HepG2 (cell line): ENCODE results near the gene COPA. TPM values are rescaled to one million over a fixed set of nuclear protein-coding genes. Genes with fewer than 3 reads are reported as not detected.

ENCODE experiments used
- ATAC-seq: fragments of 200-7000 bp; cut with Tn5 transposase; 3 replicates; pipeline ENCODE4 v1.9.1; 2020; ENCODE audit warnings: mild to moderate bottlenecking, moderate library complexity
- BruUV-seq: library from RNA; stranded (reverse); fragments of 400-500 nt; replicated peaks from 2 replicates; lab custom pipeline; 2021; lab: Mats Ljungman, UMichigan
- CTCF ChIA-PET: fragments of 300-600 bp; formaldehyde crosslinking; extraction: SDS; loops from one replicate; lab custom pipeline; 2021; ENCODE audit warnings: low total read pairs, inconsistent platforms, low intra/inter-chr PET ratio; lab: Yijun Ruan, JAX
- POLR2A ChIA-PET: fragments of 350-600 bp; sonication (Branson Sonifier 250); formaldehyde crosslinking; loops from one replicate; lab custom pipeline; 2020; ENCODE audit warnings: antibody characterized with exemption, inconsistent platforms; lab: Yijun Ruan, JAX
- DNase-seq: peaks from one replicate; pipeline ENCODE4 v3.0.0-alpha.2; 2015; ENCODE audit warnings: low spot score
- FAIRE-seq: peaks from 3 replicates; lab custom pipeline; 2011; peaks lifted over from hg19 to GRCh38; lab: Jason Lieb, UNC
- H2AFZ ChIP-seq: one replicate; pipeline ENCODE4 v1.6.1; 2011; ENCODE audit warnings: low read length, inconsistent platforms
- H3K27ac ChIP-seq: fragments of 300-600 bp; 3 replicates; pipeline ENCODE4 v1.8.0; 2011; ENCODE audit warnings: mixed run types, mild to moderate bottlenecking, mixed read lengths, low read length, inconsistent platforms; ENCODE audit not compliant: insufficient read depth; ENCODE audit errors: extremely low read length
- H3K27me3 ChIP-seq, 2 experiments: fragments of 200-600 bp in 1 of 2; 2 replicates in 1 of 2; 3 replicates in 1 of 2; pipeline versions ENCODE4 v1.6.0 to v1.8.0; 2011; ENCODE audit warnings: low read length in 2 of 2, mild to moderate bottlenecking in 2 of 2, moderate library complexity in 2 of 2, inconsistent platforms in 1 of 2; ENCODE audit not compliant: insufficient read depth in 2 of 2, control insufficient read depth in 1 of 2
- H3K36me3 ChIP-seq, 2 experiments: fragments of 200-600 bp in 1 of 2; replicated peaks in 1 of 2; 2 replicates in 1 of 2; 3 replicates in 1 of 2; pipeline versions ENCODE4 v1.5.1 to v1.8.0; 2011; ENCODE audit warnings: low read length in 2 of 2, inconsistent platforms in 1 of 2; ENCODE audit not compliant: insufficient read depth in 2 of 2, control insufficient read depth in 1 of 2
- H3K4me1 ChIP-seq: 2 replicates; pipeline ENCODE4 v1.5.1; 2012; ENCODE audit warnings: low read length, inconsistent platforms; ENCODE audit not compliant: insufficient read depth
- H3K4me2 ChIP-seq: 2 replicates; pipeline ENCODE4 v1.6.0; 2011; ENCODE audit warnings: low read depth, low read length, inconsistent platforms
- H3K4me3 ChIP-seq, 3 experiments: fragments of 200-600 bp in 1 of 3; sonication (generic), shearing (Covaris generic) in 1 of 3; replicated peaks in 1 of 3; 2 replicates each; pipeline ENCODE4 v1.5.1; 2011 to 2016; ENCODE audit warnings: low read length in 3 of 3, inconsistent platforms in 2 of 3, low read depth in 2 of 3, mild to moderate bottlenecking in 2 of 3, control low read depth in 1 of 3, mixed read lengths in 1 of 3; ENCODE audit not compliant: insufficient read depth in 1 of 3
- H3K79me2 ChIP-seq: one replicate; pipeline ENCODE4 v1.6.1; 2011; ENCODE audit warnings: low read length, inconsistent platforms; ENCODE audit not compliant: insufficient read depth
- H3K9ac ChIP-seq: 2 replicates; pipeline ENCODE4 v1.6.0; 2011; ENCODE audit warnings: mild to moderate bottlenecking, low read depth, low read length, inconsistent platforms; ENCODE audit not compliant: insufficient read depth
- H3K9me3 ChIP-seq: 2 replicates; pipeline ENCODE4 v1.5.1; 2012; ENCODE audit warnings: mild to moderate bottlenecking, low read length
- H4K20me1 ChIP-seq: 2 replicates; pipeline ENCODE4 v1.6.0; 2011; ENCODE audit warnings: inconsistent platforms, mild to moderate bottlenecking, low read length, moderate library complexity; ENCODE audit not compliant: insufficient read depth
- NRL ChIP-seq: sonication (generic); formaldehyde crosslinking; IDR thresholded peaks from 2 replicates; pipeline ENCODE4 v1.5.0; 2020; ENCODE audit warnings: missing genetic modification reagents, mild to moderate bottlenecking, moderate library complexity, borderline replicate concordance
- PBX3 ChIP-seq: sonication (generic); formaldehyde crosslinking; IDR thresholded peaks from 2 replicates; pipeline ENCODE4 v1.8.1; 2023; ENCODE audit warnings: missing genetic modification reagents, inconsistent platforms, borderline replicate concordance
- PCBP1 ChIP-seq: fragments of 200-400 bp; formaldehyde crosslinking; IDR thresholded peaks from 2 replicates; pipeline ENCODE4 v1.6.1; 2017; ENCODE audit warnings: mild to moderate bottlenecking, low read depth, low read length, borderline replicate concordance
- SNRNP70 ChIP-seq: fragments of 200-400 bp; formaldehyde crosslinking; IDR thresholded peaks from 2 replicates; pipeline ENCODE4 v1.6.1; 2017; ENCODE audit warnings: mild to moderate bottlenecking, low read depth, low read length, moderate library complexity
- SP5 ChIP-seq: IDR thresholded peaks from 2 replicates; pipeline ENCODE4 v1.6.1; 2016; ENCODE audit warnings: low read depth, borderline replicate concordance
- ZNF12 ChIP-seq: sonication (generic); formaldehyde crosslinking; IDR thresholded peaks from 2 replicates; pipeline ENCODE4 v1.5.0; 2020; ENCODE audit warnings: missing genetic modification reagents
- WGBS: methylation state at CpG from one replicate; pipeline ENCODE4 v1.1.6; 2017; ENCODE audit warnings: low lambda C conversion rate; 5-methylcytosine and 5-hydroxymethylcytosine counted together
- in situ Hi-C: cut with HindIII; loops from 2 replicates; pipeline ENCODE4 v1.10.0; 2017; ENCODE audit warnings: low pct_unique_long_range_greater_than_20kb; ENCODE audit not compliant: extremely low pct_ligation_motif_present
- intact Hi-C: fragments of 100-400 bp; cut with micrococcal nuclease; formaldehyde crosslinking; loops from one replicate; pipeline ENCODE4 v1.10.0; 2022; ENCODE audit not compliant: unreplicated experiment
- polyA plus RNA-seq, 8 experiments: library from polyadenylated mRNA; depleted of rRNA in 3 of 8; stranded (reverse) in 7 of 8; unstranded in 1 of 8; fragments of >200 nt; fragmentation: Illumina TruSeq in 4 of 8; extraction: Trizol in 4 of 8; gene quantifications; 2 replicates each; pipeline versions ENCODE4 v1.2.1 to v1.2.3, GENCODE V29; 2011 to 2016; ENCODE audit warnings: low read depth in 4 of 8, missing spikeins in 1 of 8, mixed read lengths in 1 of 8; ENCODE audit not compliant: insufficient read depth in 1 of 8
- total RNA-seq, 5 experiments: library from RNA; depleted of rRNA; stranded (reverse); fragments of >200 nt; fragmentation: Illumina TruSeq; extraction: Trizol; gene quantifications; 2 replicates each; pipeline ENCODE4 v1.2.3, GENCODE V29; 2016; ENCODE audit warnings: low read depth in 1 of 5
- TF ChIP-seq, protein P1 (sequence below): sonication (generic); formaldehyde crosslinking; IDR thresholded peaks from 2 replicates; pipeline ENCODE4 v1.8.0; 2022; ENCODE audit warnings: mild to moderate bottlenecking, missing genetic modification reagents, moderate library complexity
- TF ChIP-seq, protein P2 (sequence below): sonication (generic); formaldehyde crosslinking; IDR thresholded peaks from 2 replicates; pipeline ENCODE4 v1.9.0; 2021; ENCODE audit warnings: missing genetic modification reagents, mild to moderate bottlenecking, borderline replicate concordance

COPA gene
- total and polyA plus RNA-seq, 2 of the 13 experiments (the other 11 are each of a cell fraction or from before 2014, with no cell fraction given), result 160 to 197 TPM

DNA sequence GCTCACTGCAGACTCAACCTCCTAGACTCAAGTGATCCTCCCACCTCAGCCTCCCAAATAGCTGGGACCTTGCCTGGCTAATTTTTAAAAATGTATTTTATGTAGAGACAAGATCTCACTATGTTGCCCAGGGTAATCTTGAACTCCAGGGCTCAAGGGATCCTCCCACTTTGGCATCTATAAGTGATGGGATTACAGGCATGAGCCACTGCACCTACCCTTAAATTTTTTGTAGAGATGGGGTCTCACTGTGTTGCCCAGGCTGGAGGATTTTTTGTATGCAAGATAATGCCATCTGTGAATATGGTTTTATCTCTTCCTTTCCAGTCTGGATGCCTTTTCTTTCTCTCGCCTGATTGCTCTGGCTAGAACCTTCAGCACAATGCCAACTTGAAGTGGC is 72.0 kb downstream of the COPA start:
- in situ Hi-C loops (no loop called here), intact Hi-C loops (no loop called here)
- no peaks in the 10 kb centered on the region for H3K9me3 ChIP-seq
- DNase-seq, result no peak
- TF ChIP-seq PCBP1, result no peak
- no peak for TF ChIP-seq PBX3
- TF ChIP-seq ZNF12 (CRISPR knock-in tag), result no peak
- no peak for TF ChIP-seq NRL (CRISPR knock-in tag)
- TF ChIP-seq, protein P1, sequence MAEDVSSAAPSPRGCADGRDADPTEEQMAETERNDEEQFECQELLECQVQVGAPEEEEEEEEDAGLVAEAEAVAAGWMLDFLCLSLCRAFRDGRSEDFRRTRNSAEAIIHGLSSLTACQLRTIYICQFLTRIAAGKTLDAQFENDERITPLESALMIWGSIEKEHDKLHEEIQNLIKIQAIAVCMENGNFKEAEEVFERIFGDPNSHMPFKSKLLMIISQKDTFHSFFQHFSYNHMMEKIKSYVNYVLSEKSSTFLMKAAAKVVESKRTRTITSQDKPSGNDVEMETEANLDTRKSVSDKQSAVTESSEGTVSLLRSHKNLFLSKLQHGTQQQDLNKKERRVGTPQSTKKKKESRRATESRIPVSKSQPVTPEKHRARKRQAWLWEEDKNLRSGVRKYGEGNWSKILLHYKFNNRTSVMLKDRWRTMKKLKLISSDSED (CRISPR knock-in tag), result no peak
- TF ChIP-seq, protein P2, sequence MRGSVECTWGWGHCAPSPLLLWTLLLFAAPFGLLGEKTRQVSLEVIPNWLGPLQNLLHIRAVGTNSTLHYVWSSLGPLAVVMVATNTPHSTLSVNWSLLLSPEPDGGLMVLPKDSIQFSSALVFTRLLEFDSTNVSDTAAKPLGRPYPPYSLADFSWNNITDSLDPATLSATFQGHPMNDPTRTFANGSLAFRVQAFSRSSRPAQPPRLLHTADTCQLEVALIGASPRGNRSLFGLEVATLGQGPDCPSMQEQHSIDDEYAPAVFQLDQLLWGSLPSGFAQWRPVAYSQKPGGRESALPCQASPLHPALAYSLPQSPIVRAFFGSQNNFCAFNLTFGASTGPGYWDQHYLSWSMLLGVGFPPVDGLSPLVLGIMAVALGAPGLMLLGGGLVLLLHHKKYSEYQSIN, result no peak
- TF ChIP-seq SP5, result no peak
- TF ChIP-seq SNRNP70, result no peak
- no peaks in the 10 kb centered on the region for H3K36me3 ChIP-seq
- no peaks in the 10 kb centered on the region for H4K20me1 ChIP-seq
- H3K4me2 ChIP-seq, result no peak overlapping the region
- no peak overlapping the region for H3K4me3 ChIP-seq
- peaks cover 8% of the 10 kb centered on the region; the same call in 1 of the 2 replicates for H3K4me1 ChIP-seq
- no TSS peak for BruUV-seq
- WGBS, result 94% methylated on average over 1 of the region's 1 CpG
- no peaks in the 10 kb centered on the region for H3K79me2 ChIP-seq
- no peak overlapping the region for H2AFZ ChIP-seq
- H3K27me3 ChIP-seq, result no peaks in the 10 kb centered on the region
- ATAC-seq, result no peak
- no peak for FAIRE-seq
- POLR2A ChIA-PET, result no interaction called here
- CTCF ChIA-PET, result no interaction called here
- H3K9ac ChIP-seq, result no peak overlapping the region
- H3K27ac ChIP-seq, result no peak overlapping the region
